ENCODE data around the gene IQCF2. TPM values are rescaled to one million over a fixed set of nuclear protein-coding genes. Genes with fewer than 3 reads are reported as not detected.

Gene IQCF2
- total and polyA plus RNA-seq, 8 donors, result not detected

DNA sequence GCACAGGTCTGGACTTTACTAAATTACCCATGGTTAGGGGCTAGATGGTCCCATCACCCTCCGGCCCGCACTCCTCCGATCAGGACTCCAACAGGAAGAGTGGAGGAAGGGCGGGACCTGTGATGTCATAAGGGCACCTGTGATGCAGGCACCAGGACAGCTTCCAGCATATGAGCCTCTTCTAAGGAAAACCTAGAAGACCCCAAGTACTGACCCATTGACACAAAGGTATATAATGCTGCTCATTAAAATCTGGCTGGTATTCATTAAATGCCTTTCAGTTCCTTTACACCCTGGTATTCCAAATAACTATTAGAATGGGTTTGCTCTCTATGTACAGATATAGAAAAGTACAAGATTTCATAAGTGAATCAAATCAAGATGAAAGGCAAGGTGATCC, 14.1 kb downstream of the IQCF2 start, which contains the start of gene IQCF5:
Gene IQCF5 (minus strand): TSS at position 101 of the 400 bp plus-strand sequence. CDS start 70 bp downstream, at position 31.
- ATAC-seq, result no peak
- TF ChIP-seq, protein P1, sequence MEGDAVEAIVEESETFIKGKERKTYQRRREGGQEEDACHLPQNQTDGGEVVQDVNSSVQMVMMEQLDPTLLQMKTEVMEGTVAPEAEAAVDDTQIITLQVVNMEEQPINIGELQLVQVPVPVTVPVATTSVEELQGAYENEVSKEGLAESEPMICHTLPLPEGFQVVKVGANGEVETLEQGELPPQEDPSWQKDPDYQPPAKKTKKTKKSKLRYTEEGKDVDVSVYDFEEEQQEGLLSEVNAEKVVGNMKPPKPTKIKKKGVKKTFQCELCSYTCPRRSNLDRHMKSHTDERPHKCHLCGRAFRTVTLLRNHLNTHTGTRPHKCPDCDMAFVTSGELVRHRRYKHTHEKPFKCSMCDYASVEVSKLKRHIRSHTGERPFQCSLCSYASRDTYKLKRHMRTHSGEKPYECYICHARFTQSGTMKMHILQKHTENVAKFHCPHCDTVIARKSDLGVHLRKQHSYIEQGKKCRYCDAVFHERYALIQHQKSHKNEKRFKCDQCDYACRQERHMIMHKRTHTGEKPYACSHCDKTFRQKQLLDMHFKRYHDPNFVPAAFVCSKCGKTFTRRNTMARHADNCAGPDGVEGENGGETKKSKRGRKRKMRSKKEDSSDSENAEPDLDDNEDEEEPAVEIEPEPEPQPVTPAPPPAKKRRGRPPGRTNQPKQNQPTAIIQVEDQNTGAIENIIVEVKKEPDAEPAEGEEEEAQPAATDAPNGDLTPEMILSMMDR (IDR thresholded peaks at IDR 0.05), result no peak
- H3K4me1 ChIP-seq, result no peaks in the 10 kb centered on the region

DNA sequence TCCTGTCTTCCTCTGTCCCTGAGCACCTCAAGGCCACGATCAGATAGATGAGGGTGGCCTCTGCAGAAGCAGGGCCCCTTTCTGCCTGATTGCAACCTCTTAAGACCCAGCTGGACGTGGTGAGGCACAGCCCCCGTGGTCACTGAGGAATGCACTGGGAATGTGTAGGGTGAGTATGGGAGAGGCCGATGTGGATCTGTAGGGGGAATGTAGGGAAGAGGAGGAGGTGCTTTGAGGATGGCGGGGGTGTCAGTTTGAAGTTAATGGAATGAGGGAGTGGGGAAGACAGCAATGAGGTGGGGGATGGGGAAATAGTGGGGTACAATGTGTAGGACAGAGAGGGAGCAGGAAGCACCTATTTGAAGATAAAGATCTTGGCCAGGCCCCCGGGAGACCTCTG, 14.8 kb downstream of the IQCF2 start:
- ATAC-seq, result no peak

More for the DNA sequence above, 14.1 kb downstream of the IQCF2 start, which contains the start of gene IQCF5:
- Histone ChIP-seq H3K9me3 (no peaks in the 10 kb centered on the region), H3K36me3 (no peaks in the 10 kb centered on the region), H3K27ac (no peak within 1 kb of the TSS), H3K27me3 (peaks cover 0 to 6% of the 10 kb centered on the region in 2 donors), H3K4me3 (no peak within 1 kb of the TSS)
- intact Hi-C loops (cut with DNase I), result no loop called here
- no peak for DNase-seq

DNA sequence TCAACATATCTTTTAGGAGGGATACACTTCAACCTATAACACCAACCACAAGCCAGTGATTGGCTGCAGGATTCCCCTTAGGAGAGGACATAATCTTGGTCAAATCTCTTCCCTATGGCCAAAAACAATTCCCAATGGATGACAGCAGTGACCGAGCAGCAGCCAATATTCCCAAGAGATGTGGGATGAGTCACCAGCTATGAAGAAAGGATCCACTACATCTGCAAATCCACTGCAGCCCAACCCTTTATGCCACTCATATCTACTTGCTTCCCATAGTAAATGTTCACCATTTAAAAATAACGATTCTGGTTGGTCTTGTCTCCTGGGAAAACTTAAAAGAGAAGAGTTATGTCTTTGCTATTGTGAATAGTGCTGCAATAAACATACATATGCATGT, 18.5 kb downstream of the IQCF2 start:
- no peaks in the 10 kb centered on the region for H3K36me3 ChIP-seq
- TF ChIP-seq, protein P1 (IDR thresholded peaks at IDR 0.05), result no peak
- no peak for ATAC-seq
- H3K9me3 ChIP-seq, result no peaks in the 10 kb centered on the region
- H3K4me3 ChIP-seq, result no peak overlapping the region
- no peaks in the 10 kb centered on the region for H3K4me1 ChIP-seq
- intact Hi-C loops (cut with DNase I), result no loop called here
- H3K27me3 ChIP-seq, result peaks cover 0 to 9% of the 10 kb centered on the region in 2 donors
- DNase-seq, result no peak
- no peak overlapping the region for H3K27ac ChIP-seq

More for the DNA sequence above, 14.8 kb downstream of the IQCF2 start:
- Histone ChIP-seq H3K9me3 (no peaks in the 10 kb centered on the region), H3K27me3 (peaks cover 0 to 8% of the 10 kb centered on the region in 2 donors), H3K4me3 (no peak overlapping the region), H3K27ac (no peak overlapping the region), H3K4me1 (no peaks in the 10 kb centered on the region), H3K36me3 (no peaks in the 10 kb centered on the region)
- TF ChIP-seq, protein P1 (IDR thresholded peaks at IDR 0.05), result no peak
- intact Hi-C loops (cut with DNase I), result no loop called here
- no peak for DNase-seq

DNA sequence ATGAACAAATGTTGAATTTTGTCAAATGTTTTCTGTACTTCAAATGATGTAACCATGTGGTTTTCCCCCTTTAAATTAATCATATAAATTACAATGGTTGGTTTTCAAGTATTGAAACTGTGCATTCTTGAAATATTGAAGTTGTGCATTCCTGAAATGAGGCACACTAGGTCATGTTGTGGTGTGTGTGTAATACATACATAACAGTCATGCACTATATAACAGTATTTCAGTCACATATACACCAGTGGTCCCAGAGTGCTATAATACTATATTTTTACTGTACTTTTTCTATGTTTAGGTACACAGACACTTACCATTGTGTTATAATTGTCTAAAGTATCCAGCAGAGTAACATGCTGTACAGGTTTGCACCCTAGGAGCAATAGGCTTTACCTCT, 25.0 kb downstream of the IQCF2 start:
- Histone ChIP-seq H3K9me3 (no peaks in the 10 kb centered on the region), H3K27ac (no peak overlapping the region), H3K4me1 (no peaks in the 10 kb centered on the region), H3K4me3 (no peak overlapping the region), H3K27me3 (peaks cover 0 to 3% of the 10 kb centered on the region in 2 donors), H3K36me3 (no peaks in the 10 kb centered on the region)
- TF ChIP-seq, protein P1 (IDR thresholded peaks at IDR 0.05), result no peak
- DNase-seq, result no peak
- ATAC-seq, result no peak
- intact Hi-C loops (cut with DNase I), result no loop called here

DNA sequence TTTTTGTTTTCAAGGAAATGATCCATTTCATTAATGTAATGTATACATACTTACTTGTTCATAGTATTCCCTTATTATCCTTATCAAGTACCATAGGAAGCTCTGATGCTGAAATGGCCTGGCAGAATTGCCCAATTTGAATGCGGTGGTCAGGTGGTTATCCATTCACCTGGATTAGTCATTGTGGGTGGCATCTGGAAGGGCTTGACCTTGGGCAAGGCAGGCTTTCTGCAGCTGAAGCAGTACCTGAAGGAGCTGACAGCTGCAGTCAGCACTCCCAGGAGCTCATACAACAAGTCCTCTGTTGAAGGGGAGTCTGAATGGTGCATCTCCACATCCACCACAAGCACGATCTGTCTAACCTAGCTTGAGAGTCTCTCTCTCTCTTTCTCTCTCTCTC, 26.2 kb downstream of the IQCF2 start:
- no peak for DNase-seq
- intact Hi-C loops (cut with DNase I), result no loop called here
- Histone ChIP-seq H3K9me3 (no peaks in the 10 kb centered on the region), H3K27ac (no peak overlapping the region), H3K36me3 (no peaks in the 10 kb centered on the region), H3K27me3 (no peaks in the 10 kb centered on the region), H3K4me1 (no peaks in the 10 kb centered on the region), H3K4me3 (no peak overlapping the region)
- TF ChIP-seq, protein P1 (IDR thresholded peaks at IDR 0.05), result no peak
- peak; percentile 25 for ATAC-seq

Data from left lung (tissue), 10 donors.